HG03521 (cell line): ENCODE results near the gene MAST3.
A peak's percentile ranks its signal among the peaks of the same experiment; 100 is the strongest.
"Not testable (repeated sequence)": the region's sequence is repeated elsewhere in the genome, so short reads cannot be mapped to it uniquely, and the experiment has no call there.

Experiments
- ATAC-seq: cut with Tn5 transposase; IDR thresholded peaks from one replicate; pipeline ENCODE4 v1.9.1; 2021; ENCODE audit warnings: mild to moderate bottlenecking, moderate library complexity; ENCODE audit not compliant: unreplicated experiment

Gene MAST3

GRCh38 chr19:18157465-18158063, 60.0 kb downstream of the MAST3 start:
- ATAC-seq: no peak

- no peak for ATAC-seq
Observed at GRCh38 chr19:18158467-18158866, 60.9 kb downstream of the MAST3 start.

- ATAC-seq: not testable (repeated sequence)
Observed at GRCh38 chr19:18159059-18159616, 61.6 kb downstream of the MAST3 start.

- no peak for ATAC-seq
Observed at GRCh38 chr19:18159810-18160209, 62.2 kb downstream of the MAST3 start.

- ATAC-seq: no peak
Observed at GRCh38 chr19:18160493-18160970, 63.0 kb downstream of the MAST3 start.

- ATAC-seq: peak; percentile 74
Observed at GRCh38 chr19:18160971-18161635, 63.5 kb downstream of the MAST3 start.

GRCh38 chr19:18161636-18162002, 64.0 kb downstream of the MAST3 start:
- no peak for ATAC-seq

GRCh38 chr19:18164072-18164471, 66.5 kb downstream of the MAST3 start:
- no peak for ATAC-seq

- ATAC-seq: no peak
Observed at GRCh38 chr19:18165794-18166544, 68.4 kb downstream of the MAST3 start.

- no peak for ATAC-seq
Observed at GRCh38 chr19:18167011-18167410, 69.4 kb downstream of the MAST3 start.

- ATAC-seq: no peak
Observed at GRCh38 chr19:18167975-18168645, 70.5 kb downstream of the MAST3 start.

- no peak for ATAC-seq
Observed at GRCh38 chr19:18168673-18169381, 71.2 kb downstream of the MAST3 start.

- no peak for ATAC-seq
Observed at GRCh38 chr19:18170714-18171255, 73.2 kb downstream of the MAST3 start.

GRCh38 chr19:18171605-18172327, 74.2 kb downstream of the MAST3 start:
- ATAC-seq: no peak

GRCh38 chr19:18172331-18173053, 74.9 kb downstream of the MAST3 start:
- ATAC-seq: no peak

GRCh38 chr19:18173054-18173571, 75.5 kb downstream of the MAST3 start:
- peak; percentile 12 for ATAC-seq

- ATAC-seq: peak; percentile 52
Observed at GRCh38 chr19:18173572-18174288, 76.2 kb downstream of the MAST3 start, which contains the start of gene IFI30. TSS of gene IFI30 (plus strand) at chr19:18173813. CDS start at chr19:18173842, 29 bp downstream.

- ATAC-seq: no peak
Observed at GRCh38 chr19:18174983-18175382, 77.4 kb downstream of the MAST3 start.
